H4 (cell line): ENCODE measurements around the gene DOCK1. TPM values are rescaled to one million over a fixed set of nuclear protein-coding genes. Genes with fewer than 3 reads are reported as not detected.
A peak's percentile ranks its signal among the peaks of the same experiment; 100 is the strongest.
"Not testable (repeated sequence)": the region's sequence is repeated elsewhere in the genome, so short reads cannot be mapped to it uniquely, and the experiment has no call there.

Experiments
- DNase-seq: peaks from one replicate; pipeline ENCODE4 v3.0.0-alpha.2; 2015; ENCODE audit warnings: low spot score
- total RNA-seq: library from RNA; depleted of rRNA; stranded (reverse); fragments of >200 nt; shearing (Covaris generic); gene quantifications from 2 replicates; pipeline ENCODE4 v1.2.3, GENCODE V29; 2014; rRNA removed

Gene DOCK1
- total RNA-seq: 28.9 and 34.4 TPM in 2 replicates

- peak; percentile 58 for DNase-seq
Measured at GRCh38 chr10:126904818-126905701, at the start of gene DOCK1. Gene DOCK1, plus strand, starts transcription at chr10:126905428. Its CDS starts 90 bp downstream, at chr10:126905518.

- DNase-seq: no peak
Measured at GRCh38 chr10:126857178-126857806, 47.9 kb upstream of the DOCK1 start.

GRCh38 chr10:126867567-126868365, 37.5 kb upstream of the DOCK1 start:
- peak; percentile 25 for DNase-seq

GRCh38 chr10:126868371-126868770, 36.9 kb upstream of the DOCK1 start:
- no peak for DNase-seq

GRCh38 chr10:126872135-126872534, 33.1 kb upstream of the DOCK1 start:
- no peak for DNase-seq

- peak; percentile 42 for DNase-seq
Measured at GRCh38 chr10:126872768-126873167, 32.5 kb upstream of the DOCK1 start.

- DNase-seq: no peak
Measured at GRCh38 chr10:126876456-126876855, 28.8 kb upstream of the DOCK1 start.

GRCh38 chr10:126877390-126877789, 27.8 kb upstream of the DOCK1 start:
- DNase-seq: no peak

- DNase-seq: no peak
Measured at GRCh38 chr10:126878594-126878993, 26.6 kb upstream of the DOCK1 start.

GRCh38 chr10:126880926-126881325, 24.3 kb upstream of the DOCK1 start:
- DNase-seq: no peak

GRCh38 chr10:126882055-126882454, 23.2 kb upstream of the DOCK1 start:
- DNase-seq: not testable (repeated sequence)

- not testable (repeated sequence) for DNase-seq
Measured at GRCh38 chr10:126888436-126888835, 16.8 kb upstream of the DOCK1 start.

- DNase-seq: no peak
Measured at GRCh38 chr10:126889421-126889820, 15.8 kb upstream of the DOCK1 start.

GRCh38 chr10:126890797-126891196, 14.4 kb upstream of the DOCK1 start:
- DNase-seq: not testable (repeated sequence)

GRCh38 chr10:126892226-126893175, 12.7 kb upstream of the DOCK1 start:
- DNase-seq: no peak

- DNase-seq: no peak
Measured at GRCh38 chr10:126893206-126893605, 12.0 kb upstream of the DOCK1 start.

- DNase-seq: no peak
Measured at GRCh38 chr10:126893841-126894240, 11.4 kb upstream of the DOCK1 start.

- no peak for DNase-seq
Measured at GRCh38 chr10:126895214-126895781, 9.9 kb upstream of the DOCK1 start.

GRCh38 chr10:126898460-126898859, 6.8 kb upstream of the DOCK1 start:
- DNase-seq: no peak

- not testable (repeated sequence) for DNase-seq
Measured at GRCh38 chr10:126899529-126899928, 5.7 kb upstream of the DOCK1 start.

GRCh38 chr10:126902157-126902556, 3.1 kb upstream of the DOCK1 start:
- DNase-seq: peak; percentile 80
